ENCODE measurements around the gene ANKFN1.

GRCh38 chr17:56468840-56469239 lies 315.6 kb downstream of the ANKFN1 start:
- TF ChIP-seq CTCF (IDR thresholded peaks at IDR 0.05) = no peak
- TF ChIP-seq POLR2A (IDR thresholded peaks at IDR 0.05) = no peak

All from body of pancreas (tissue), 4 donors.